HG03039 (cell line): ENCODE data around the gene CRABP1.
"Not testable (repeated sequence)": the region's sequence is repeated elsewhere in the genome, so short reads cannot be mapped to it uniquely, and the experiment has no call there.

Source experiments
- ATAC-seq: cut with Tn5 transposase; IDR thresholded peaks from one replicate; pipeline ENCODE4 v1.9.1; 2021; ENCODE audit warnings: mild to moderate bottlenecking, moderate library complexity; ENCODE audit not compliant: unreplicated experiment

CRABP1 gene

DNA sequence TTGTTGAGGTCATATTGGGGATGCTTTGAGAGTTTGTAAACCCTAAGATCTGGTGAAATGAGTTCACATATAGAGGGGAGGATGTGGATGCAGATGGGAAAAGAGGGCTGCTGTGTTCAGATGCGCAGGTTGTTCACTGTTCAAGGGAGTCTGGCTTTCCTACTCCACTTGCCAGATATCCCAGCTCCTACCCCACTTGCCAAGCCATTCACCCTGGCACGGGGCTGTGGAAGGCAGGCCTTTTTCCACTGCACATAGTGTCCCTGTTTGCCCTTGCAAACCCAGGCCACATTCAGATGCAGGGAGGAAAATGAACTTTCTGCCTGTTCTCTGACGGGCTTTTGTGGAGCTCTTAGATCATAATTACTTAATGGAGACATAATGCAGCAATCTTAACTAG is 29.0 kb downstream of the CRABP1 start:
- ATAC-seq: no peak

DNA sequence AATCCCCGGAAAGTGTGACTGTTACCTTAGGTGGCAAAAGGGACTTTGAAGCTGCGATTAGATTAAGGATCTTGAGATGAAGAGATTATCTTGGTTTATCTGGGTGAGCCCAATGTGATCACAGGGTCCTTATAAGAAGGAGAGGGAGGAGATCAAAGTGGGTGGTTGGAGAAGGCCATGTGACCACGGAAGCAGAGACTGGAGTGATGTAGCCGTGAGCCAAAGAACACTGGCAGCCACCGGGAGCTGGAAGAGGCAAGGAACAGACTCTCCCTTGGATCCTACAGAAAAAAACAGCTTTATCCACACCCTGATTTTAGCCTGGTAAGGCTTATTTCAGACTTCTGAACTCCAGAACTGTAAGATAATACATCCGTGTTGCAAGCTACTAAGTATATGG is 29.9 kb downstream of the CRABP1 start:
- no peak for ATAC-seq

DNA sequence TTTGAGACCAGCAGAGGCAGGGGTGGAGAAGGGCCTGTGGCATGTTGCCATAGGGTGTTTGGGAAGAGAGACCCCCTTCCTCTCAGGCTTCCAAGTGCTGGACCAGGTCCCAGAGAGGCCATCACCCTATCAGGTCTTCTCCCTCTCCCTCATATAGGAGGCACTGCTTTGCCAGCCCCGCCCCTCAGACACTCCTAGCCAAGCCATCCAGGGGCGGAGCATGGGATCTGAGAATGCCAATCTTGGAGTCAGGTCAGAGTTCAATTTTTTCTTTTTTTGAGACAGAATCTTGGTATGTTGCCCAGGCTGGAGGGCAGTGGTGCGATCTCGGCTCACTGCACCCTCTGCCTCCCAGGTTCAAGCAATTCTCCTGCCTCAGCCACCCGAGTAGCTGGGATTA is 32.7 kb downstream of the CRABP1 start:
- no peak for ATAC-seq

DNA sequence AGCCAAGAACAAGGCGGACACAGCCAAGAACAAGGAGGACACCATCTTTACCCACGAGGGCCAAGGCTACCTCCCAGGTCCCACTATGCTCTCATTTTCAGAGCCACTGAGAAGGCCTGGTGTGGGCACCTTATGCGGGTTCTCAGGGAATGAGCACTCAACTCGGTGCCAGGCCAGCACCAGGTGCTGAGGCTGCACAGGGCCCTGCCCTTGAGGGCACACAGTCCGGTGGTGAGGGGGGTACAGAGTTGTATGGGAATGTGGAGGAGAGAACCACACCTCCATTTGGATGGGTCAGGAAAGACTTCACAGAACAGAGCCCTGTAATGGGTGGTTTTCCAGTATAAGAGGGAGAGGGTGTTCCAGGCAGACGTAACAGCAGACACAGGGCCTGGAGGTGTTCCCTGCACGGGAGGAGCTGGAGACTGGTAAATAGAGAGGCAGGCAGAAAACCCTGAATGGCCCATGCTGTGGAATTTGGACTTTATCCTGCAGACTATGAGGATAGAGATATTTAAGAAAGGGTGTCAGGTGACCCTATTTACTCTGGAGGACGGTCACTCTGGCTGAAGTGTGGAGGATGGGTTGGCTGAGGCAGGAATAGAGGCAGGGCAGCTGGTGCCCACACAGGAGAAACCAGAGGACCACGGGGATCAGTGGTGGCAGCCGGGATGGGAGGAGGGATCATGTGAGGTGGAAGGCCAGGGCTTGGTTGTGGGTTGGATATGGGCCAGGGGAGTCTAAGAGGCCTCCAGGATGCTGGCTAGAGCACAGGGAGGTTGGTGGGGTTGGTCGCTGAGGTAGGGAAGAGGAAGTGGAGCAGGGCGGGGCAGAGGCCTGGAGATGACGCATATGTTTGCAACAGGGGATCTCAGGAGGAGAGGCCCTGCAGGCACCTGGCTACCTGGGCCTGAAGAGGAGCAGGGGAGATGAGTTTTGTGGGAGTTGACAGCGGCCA is 34.6 kb downstream of the CRABP1 start:
- no peak for ATAC-seq

DNA sequence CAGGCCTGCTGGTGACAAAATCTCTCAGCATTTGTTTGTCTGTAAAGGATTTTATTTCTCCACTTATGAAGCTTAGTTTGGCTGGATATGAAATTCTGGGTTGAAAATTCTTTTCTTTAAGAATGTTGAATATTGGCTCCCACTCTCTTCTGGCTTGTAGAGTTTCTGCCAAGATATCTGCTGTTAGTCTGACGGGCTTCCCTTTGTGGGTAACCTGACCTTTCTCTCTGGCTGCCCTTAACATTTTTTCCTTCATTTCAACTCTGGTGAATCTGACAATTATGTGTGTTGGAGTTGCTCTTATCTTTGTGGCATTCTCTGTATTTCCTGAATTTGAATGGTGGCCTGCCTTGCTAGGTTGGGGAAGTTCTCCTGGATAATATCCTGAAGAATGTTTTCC is 40.0 kb downstream of the CRABP1 start:
- not testable (repeated sequence) for ATAC-seq

DNA sequence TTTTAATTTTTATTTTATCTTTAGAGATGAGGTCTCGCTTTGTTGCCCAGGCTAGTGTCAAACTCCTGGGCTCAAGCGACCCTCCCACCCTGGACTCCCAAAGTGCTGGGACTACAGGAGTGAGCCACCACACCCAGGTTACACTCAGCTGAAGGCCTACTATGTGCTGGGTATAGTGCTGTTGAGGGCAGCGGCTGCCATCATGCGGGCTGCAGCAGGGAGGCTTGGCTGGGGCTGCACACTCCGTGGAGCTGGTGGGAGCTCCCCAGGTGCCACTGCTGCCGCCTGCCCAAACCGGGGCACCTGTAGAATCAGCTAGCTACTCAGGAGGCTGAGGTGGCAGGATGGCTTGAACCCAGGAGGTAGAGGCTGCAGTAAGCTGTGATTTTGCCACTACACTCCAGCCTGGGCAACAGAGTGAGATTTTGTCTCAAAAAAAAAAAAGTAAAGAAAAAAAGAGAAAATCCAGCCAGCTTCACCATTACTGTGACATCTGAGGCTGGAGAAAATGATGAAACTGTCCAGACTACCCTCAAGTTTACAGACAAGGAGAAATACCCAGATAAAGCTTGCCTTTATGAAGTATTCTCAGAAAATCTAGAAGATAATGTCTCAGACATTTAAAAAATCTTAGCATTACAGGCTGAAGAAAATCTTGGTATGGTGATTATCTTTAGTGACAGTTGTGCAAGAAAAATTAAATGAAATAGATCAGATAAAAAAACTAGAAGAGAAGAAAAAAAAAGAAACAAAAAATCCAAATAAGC is 42.1 kb downstream of the CRABP1 start:
- no peak for ATAC-seq

DNA sequence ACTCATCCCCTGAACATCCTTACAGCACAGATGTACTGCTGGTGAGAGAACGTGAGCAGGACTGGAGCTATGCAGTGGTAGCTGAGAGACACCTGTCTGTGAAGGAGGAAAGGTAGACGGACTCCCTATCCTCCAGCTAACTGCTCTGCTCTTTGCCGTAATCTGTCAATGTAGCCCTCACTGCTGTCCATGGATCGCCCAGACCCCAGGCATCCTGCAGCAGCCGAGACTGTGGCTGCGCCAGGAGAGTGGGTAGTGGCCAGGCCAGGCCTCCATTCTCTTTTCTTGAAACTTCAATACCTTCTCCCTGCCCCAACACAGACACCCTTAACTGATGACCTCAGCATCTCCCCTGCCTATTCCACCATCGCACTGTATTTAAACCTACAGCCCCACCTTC is 44.5 kb downstream of the CRABP1 start:
- no peak for ATAC-seq

DNA sequence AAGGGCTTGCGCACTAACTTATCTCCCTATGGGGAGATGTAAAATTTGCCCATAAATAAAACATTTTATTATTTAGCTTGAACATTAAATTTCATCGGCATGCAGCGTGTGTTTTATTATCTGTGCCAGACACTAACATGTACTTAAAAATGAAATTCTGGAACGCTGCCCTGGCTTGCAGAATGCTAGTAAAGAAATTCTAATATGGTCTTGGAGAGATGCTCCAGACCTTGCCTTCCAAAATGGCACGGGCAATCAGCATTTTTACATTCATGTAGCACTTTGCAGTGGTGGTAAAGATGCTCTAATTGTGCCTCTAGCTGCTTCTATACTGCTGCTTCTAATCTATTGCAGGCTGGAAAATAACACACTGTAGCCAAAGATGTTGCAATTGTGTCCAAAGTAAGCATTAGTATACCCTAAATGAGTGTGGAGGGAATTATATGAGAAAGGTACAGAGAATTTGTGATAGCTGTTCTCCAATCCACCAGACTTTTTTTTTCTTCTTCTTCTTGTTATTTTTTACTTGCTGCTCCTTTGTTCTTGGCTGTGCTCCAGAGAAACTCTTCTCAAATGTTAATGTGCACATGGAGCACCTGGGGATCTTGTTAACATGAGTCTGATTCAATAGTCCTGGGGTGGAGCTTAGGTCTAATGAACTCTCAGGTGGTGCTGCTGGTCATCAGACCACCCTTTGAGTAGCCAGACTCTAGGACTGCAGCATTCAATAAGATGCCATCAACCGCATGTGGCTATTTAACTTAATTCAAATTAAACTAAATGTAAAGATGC is 47.3 kb downstream of the CRABP1 start:
- ATAC-seq: no peak

DNA sequence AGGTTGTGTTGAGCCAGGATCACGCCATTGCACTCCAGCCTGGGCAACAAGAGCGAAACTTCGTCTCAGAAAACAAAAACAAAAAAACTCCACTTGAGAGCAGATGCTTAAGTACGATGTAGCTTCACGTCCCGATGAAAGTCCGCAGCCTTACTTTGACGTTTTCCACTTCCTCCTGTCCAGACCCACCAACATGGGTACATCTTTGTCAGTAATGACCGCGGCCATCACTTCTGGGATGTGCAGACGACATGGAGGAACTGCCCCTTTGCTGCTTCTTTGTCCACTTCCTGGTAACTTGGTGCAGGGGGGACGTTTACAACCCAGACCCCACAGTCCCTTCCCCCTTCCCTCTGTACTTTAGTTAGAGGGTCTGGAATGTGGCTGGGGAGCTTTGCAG is 48.7 kb downstream of the CRABP1 start:
- no peak for ATAC-seq

DNA sequence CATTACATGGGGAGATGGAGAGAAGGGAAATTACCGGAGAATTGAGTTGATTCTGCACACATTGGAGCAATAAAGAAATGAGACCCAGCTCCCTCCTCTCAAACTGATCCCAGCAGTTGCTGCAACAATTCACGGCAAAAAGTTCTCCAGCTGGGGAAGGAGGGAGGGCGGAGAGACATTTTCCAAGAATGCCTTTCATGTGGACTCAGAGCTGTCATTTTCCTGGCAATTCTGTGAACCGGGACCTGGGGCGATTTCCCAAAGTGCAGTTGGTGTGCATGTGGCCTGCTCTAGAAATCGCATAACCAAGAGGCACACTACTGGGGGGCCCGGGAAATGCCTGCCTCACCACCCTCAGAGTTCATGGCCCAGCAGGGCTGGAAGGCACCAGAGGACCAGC is 49.2 kb downstream of the CRABP1 start:
- ATAC-seq: no peak

DNA sequence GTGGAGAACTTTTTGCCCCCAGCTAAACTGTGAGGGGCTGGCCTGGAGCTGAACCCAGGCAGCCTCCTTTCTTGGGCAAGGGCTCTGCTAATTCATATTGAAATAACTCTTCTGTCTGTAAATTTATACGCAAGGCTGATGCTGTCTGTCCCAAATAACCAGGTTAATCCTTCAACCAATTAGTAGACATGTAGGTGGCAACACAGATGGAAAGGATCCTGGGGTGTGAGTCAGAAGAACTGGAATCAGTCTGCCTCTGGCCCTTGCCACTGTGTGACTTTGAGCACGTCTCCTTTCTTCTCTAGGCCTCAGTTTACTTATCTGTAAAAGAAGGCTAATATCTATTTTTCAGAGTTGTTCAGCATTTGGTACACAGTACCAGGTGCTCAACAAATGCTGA is 49.6 kb downstream of the CRABP1 start:
- no peak for ATAC-seq

DNA sequence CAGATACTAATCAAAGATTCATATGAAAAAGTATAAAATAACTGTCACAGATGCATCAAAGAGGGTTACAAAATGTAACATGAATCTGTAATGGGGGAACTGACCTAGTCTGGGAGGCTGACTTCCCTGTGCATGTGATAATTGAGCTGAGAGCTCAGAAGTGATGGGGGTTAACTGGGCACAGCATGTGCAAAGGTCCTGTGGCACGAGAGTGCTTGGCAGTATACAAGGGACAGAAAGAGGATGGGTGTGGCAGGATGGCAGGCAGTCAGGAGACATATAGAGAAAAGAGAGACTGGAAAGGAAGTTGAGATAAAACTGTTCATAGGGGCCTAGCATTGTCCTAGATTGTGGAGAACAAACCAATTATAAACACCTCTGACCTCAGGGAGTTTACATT is 50.1 kb downstream of the CRABP1 start:
- no peak for ATAC-seq

DNA sequence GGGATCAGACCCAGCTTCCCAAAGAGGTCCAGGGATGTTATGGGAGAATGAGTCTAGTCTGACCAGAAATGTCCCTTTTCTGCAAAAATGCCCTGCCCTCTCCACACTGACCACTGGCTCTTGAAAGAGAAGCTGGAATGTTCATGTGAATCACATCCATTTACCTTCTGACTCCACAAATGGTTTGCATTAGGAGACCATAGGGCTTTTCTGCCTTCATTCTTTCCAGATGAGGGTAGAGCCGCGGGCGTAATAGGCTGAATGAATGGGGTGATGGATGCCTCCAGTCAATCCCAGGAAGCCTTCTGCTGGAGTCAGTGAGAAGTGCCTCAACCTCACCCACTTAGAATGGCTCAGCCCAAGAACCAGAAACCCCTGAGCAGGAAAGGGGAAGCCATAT is 50.7 kb downstream of the CRABP1 start:
- no peak for ATAC-seq

DNA sequence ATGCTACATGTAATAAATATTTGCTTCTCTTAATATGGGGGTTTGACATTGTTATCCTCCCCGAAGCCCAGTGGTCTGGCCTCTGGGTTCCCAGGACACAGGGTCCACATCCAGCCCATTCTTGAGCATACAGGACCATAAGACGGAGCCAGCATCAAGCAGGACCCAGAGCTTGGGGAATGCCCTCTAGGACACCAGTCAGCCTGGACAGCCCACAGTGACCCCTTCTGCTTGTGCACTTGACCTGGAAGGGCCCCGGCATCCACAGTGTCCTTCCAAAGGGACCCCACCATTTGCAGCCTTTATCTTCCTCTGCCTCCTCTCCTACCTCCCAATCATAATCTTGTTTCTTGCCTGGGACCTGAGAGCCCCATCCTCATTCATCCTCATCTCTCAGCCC is 51.6 kb downstream of the CRABP1 start:
- no peak for ATAC-seq

DNA sequence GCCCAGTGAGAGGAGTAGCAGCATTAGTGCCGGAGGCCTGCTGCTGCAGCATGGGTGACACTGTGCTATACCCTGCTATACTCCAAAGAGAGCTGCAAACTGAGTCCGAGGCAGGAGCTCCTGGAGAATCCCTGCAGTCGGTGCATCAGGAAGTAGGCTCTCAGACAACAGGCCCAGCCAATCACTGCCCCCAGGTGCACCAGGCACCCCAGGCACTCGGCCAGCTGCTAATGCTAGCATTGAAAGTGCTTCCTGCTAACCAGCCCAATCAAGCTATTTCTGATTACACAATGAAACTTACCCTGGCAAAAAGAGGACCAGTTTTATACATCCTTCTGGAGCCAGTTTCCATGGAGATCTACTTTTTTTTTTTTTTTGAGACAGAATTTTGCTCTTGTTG is 52.3 kb downstream of the CRABP1 start:
- ATAC-seq: no peak

DNA sequence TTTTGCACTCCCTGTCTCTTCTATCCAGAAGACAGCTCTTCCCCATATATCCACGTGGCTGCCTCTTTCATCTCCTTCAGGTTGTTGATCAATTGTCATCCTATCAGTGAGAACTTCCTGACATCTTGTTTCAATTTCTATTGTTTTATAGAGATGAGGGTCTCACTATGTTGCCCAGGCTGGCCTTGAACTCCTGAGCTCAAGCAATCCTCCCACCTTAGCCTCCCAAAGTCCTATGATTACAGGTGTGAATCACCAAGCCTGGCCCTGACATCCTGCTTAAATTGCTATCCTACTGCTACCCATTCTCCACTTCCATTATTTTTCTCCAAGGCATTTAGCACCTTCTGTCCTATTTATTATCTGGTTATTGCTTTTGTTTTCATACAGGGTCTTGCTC is 53.0 kb downstream of the CRABP1 start:
- ATAC-seq: no peak

DNA sequence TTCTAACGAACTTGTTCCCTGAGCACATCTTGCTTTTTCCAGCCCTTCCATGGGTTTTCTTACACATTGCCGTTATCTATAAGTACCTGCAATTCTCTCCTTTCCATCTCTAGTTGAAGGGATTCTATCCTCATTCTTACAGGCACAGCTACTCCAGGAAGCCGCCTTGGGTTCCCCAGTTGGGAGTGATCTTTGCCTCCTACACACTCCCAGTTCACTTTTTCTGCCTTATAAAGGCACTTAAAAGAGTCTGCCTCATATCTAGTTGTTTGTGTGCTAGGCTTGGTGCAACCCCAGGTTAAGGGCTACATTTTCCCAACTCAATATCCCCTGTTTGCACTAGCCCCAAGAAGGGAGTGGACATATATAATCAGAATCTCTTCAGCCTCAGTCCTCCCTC is 53.9 kb downstream of the CRABP1 start:
- ATAC-seq: no peak

DNA sequence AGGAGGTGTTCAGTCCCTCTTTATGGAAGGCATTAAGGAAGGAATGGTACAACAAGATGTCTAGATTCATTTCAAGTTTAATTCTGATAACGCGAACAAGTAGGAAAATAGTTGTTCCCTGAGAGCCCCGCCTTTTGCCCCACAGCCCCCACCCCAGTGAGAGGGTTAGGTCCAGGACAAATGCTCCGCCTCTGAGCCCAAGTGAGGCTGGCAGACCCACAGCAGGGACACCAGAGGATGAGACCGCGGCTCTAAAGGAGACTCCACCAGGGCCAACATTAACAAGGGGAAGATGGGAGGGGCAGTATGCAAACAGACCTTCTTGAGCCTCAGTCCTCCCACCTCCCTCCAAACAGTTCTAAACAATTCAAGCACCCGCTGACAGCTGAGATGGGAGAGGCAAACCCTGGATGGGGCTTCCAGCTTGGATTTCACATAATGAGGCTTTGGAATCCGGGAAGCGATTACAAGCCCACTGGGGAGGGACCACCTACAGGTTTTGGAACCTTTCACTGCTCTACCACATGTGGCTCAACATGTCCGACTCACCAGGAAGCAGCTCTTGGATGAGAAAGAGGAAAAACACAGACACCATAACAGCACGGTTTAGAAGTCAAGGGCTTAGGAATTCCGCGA is 54.9 kb downstream of the CRABP1 start:
- no peak for ATAC-seq

DNA sequence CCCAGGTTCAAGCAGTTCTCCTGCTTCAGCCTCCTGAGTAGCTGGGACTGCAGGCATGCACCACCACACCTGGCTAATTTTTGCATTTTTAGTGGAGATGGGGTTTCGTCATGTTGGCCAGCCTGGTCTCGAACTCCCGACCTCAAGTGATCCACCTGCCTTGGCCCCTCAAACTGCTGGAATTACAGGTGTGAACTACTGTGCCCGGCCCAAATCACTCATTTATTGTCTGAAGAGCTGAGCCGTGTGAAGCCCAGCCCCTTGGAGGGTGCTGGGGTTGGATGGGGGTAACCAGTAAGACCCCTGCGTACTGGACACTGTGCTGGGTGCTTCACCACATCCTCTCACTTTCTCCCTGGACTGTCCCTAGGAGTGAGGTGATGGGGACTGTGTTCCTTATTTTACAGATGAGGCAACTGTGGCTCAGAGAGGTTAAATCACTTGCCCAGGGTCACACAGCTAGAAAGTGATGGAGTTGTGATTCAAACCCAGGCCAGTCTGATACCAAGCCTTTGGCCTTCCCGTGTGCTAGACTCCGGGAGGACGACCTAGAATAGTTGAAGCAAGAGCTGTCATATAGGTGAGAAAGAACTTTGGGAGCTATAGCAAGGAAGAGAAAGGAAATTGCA is 56.1 kb downstream of the CRABP1 start:
- ATAC-seq: no peak

DNA sequence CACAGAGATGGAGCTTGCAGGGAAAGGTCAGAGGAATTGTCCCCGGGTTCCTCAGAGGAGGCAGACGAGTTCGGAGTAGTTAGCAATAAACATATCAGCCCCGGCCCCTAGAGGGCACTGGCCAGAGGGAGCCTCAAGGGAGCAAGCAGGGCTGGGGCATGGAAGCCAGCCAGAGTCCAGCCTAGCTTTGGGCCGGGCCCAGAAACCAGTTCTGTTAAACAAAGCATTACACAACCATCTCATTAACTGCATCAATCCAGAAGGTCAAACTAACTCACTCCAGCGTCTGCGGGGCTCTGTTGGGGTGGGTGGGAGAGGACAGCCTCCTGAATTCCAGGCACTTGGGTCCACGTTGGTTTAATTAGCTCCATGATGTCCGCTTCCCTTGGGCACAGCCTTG is 56.8 kb downstream of the CRABP1 start:
- ATAC-seq: no peak
